ENCODE measurements around the gene CYP4F22. TPM values are rescaled to one million over a fixed set of nuclear protein-coding genes. Genes with fewer than 3 reads are reported as not detected.

CYP4F22 gene
- total RNA-seq, 1 experiment from 2014 or later = not detected

- Histone ChIP-seq H2AFZ (peak overlapping the region; percentile 36; the same call in 1 of the 2 replicates), H3K4me2 (peak overlapping the region; percentile 49), H4K20me1 (ENCODE audit: insufficient read depth) (no peaks in the 10 kb centered on the region), H3K27ac (no peak overlapping the region), H3K27me3 (ENCODE audit: insufficient read depth, low read depth) (no peaks in the 10 kb centered on the region), H3K9me2 (ENCODE audit: insufficient read depth) (no peaks in the 10 kb centered on the region), H3K9me3 (ENCODE audit: insufficient read depth, low read depth) (no peaks in the 10 kb centered on the region), H3K79me2 (ENCODE audit: low read depth) (no peaks in the 10 kb centered on the region), H3K4me3 (peak overlapping the region; percentile 37; the same call in 1 of the 2 replicates), H3K36me3 (ENCODE audit: low read depth) (no peaks in the 10 kb centered on the region), H3K4me1 (replicated peaks; ENCODE audit: insufficient read depth) (peaks cover 5% of the 10 kb centered on the region; the same call in 1 of the 2 replicates), H3F3A (ENCODE audit: insufficient read depth, low read depth) (peaks cover 5% of the 10 kb centered on the region; the same call in 1 of the 2 replicates)
- no peak for TF ChIP-seq EZH2 (IDR thresholded peaks at IDR 0.05; ENCODE audit: low read depth)
- TF ChIP-seq, protein P1, sequence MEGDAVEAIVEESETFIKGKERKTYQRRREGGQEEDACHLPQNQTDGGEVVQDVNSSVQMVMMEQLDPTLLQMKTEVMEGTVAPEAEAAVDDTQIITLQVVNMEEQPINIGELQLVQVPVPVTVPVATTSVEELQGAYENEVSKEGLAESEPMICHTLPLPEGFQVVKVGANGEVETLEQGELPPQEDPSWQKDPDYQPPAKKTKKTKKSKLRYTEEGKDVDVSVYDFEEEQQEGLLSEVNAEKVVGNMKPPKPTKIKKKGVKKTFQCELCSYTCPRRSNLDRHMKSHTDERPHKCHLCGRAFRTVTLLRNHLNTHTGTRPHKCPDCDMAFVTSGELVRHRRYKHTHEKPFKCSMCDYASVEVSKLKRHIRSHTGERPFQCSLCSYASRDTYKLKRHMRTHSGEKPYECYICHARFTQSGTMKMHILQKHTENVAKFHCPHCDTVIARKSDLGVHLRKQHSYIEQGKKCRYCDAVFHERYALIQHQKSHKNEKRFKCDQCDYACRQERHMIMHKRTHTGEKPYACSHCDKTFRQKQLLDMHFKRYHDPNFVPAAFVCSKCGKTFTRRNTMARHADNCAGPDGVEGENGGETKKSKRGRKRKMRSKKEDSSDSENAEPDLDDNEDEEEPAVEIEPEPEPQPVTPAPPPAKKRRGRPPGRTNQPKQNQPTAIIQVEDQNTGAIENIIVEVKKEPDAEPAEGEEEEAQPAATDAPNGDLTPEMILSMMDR (conservative IDR thresholded peaks at IDR 0.05) = no peak
- DNase-seq = no peak
- no TSS peak for BruUV-seq (replicated peaks)
- CTCF ChIA-PET = no interaction called here
- POLR2A ChIA-PET (ENCODE audit: unreplicated experiment) = no interaction called here
- intact Hi-C loops (cut with micrococcal nuclease; ENCODE audit: unreplicated experiment) = no loop called here
These were observed 42.6 kb downstream of the CYP4F22 start for GRCh38 chr19:15550929-15551292.

DNA sequence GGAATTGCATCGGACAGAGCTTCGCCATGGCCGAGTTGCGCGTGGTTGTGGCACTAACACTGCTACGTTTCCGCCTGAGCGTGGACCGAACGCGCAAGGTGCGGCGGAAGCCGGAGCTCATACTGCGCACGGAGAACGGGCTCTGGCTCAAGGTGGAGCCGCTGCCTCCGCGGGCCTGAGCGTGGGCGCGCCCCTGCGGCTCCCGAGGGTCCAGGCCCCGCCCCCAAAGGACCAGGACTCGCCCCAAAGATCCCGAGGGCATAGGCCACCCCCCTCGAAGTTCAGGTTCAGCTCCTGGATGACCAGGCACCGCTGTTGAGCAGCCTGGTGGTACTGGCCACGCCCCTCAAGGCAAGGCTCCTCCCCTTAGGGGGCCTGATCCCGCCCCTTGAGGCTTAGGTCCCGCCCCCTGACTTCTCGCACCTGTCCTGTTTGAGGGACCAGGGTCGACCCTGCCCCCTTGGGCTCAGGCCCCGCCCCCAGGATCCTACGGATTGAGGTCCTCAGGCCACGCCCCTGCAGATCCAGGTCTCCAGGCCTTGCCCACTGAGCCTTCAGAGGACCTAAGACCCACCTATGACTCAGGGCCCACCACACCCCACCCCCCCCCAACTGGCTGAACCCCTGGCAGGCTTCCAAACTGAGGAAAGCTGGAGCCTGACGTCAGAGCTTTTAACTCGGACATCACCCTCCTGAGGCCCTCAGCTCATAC lies 43.1 kb downstream of the CYP4F22 start:
- Histone ChIP-seq H2AFZ (peak overlapping the region; percentile 36; the same call in 1 of the 2 replicates), H3K4me1 (replicated peaks; ENCODE audit: insufficient read depth) (peaks cover 9% of the 10 kb centered on the region), H3K36me3 (ENCODE audit: low read depth) (no peaks in the 10 kb centered on the region), H3F3A (ENCODE audit: insufficient read depth, low read depth) (peaks cover 9% of the 10 kb centered on the region; the same call in 1 of the 2 replicates), H3K9me3 (ENCODE audit: insufficient read depth, low read depth) (no peaks in the 10 kb centered on the region), H3K27ac (no peak overlapping the region), H3K27me3 (ENCODE audit: insufficient read depth, low read depth) (no peaks in the 10 kb centered on the region), H3K4me2 (peak overlapping the region; percentile 49), H3K79me2 (ENCODE audit: low read depth) (no peaks in the 10 kb centered on the region), H3K9me2 (ENCODE audit: insufficient read depth) (no peaks in the 10 kb centered on the region), H3K4me3 (peak overlapping the region; percentile 37; the same call in 1 of the 2 replicates), H4K20me1 (ENCODE audit: insufficient read depth) (no peaks in the 10 kb centered on the region)
- CTCF ChIA-PET = no interaction called here
- intact Hi-C loops (cut with micrococcal nuclease; ENCODE audit: unreplicated experiment) = no loop called here
- POLR2A ChIA-PET (ENCODE audit: unreplicated experiment) = no interaction called here
- TF ChIP-seq, protein P1 (conservative IDR thresholded peaks at IDR 0.05) = no peak
- TF ChIP-seq EZH2 (IDR thresholded peaks at IDR 0.05; ENCODE audit: low read depth) = no peak
- DNase-seq = peak; percentile 44 to 76
- no TSS peak for BruUV-seq (replicated peaks)

- Histone ChIP-seq H4K20me1 (ENCODE audit: insufficient read depth) (no peaks in the 10 kb centered on the region), H3F3A (ENCODE audit: insufficient read depth, low read depth) (peaks cover 9% of the 10 kb centered on the region; the same call in 1 of the 2 replicates), H3K27me3 (ENCODE audit: insufficient read depth, low read depth) (no peaks in the 10 kb centered on the region), H3K4me1 (replicated peaks; ENCODE audit: insufficient read depth) (peaks cover 12% of the 10 kb centered on the region), H3K9me3 (ENCODE audit: insufficient read depth, low read depth) (no peaks in the 10 kb centered on the region), H3K36me3 (ENCODE audit: low read depth) (no peaks in the 10 kb centered on the region), H2AFZ (no peak overlapping the region; the same call in 1 of the 2 replicates), H3K27ac (no peak overlapping the region), H3K4me3 (no peak overlapping the region), H3K4me2 (peak overlapping the region; percentile 89), H3K79me2 (ENCODE audit: low read depth) (no peaks in the 10 kb centered on the region), H3K9me2 (ENCODE audit: insufficient read depth) (no peaks in the 10 kb centered on the region)
- no TSS peak for BruUV-seq (replicated peaks)
- DNase-seq = no peak
- ChIA-PET CTCF (interaction anchor here (0.6 to 0.7 kb wide), 2 partner anchors 339 to 608 kb away, joined by 13 to 15 read pairs; no protein-coding TSS in a partner anchor), POLR2A (ENCODE audit: unreplicated experiment) (interaction anchor here (0.7 kb wide), 1 partner anchor 305 kb away, joined by 9 read pairs; no protein-coding TSS in a partner anchor)
- intact Hi-C loops (cut with micrococcal nuclease; ENCODE audit: unreplicated experiment) = loop anchor here (5.0 kb wide), 1 partner anchor 293 kb away; no protein-coding TSS in a partner anchor
- TF ChIP-seq, protein P1 (conservative IDR thresholded peaks at IDR 0.05) = no peak
- no peak for TF ChIP-seq EZH2 (IDR thresholded peaks at IDR 0.05; ENCODE audit: low read depth)
These were observed 46.7 kb downstream of the CYP4F22 start for GRCh38 chr19:15555021-15555420.

Measured in PC-9 (cell line).